Parathyroid adenoma (tissue), 2 donors: ENCODE results near the gene ETFA.

Experiments used
- H2AFZ ChIP-seq: fragments of 300-600 bp; sonication (generic); one replicate; pipeline ENCODE4 v1.7.0; 2017; ENCODE audit warnings: antibody characterized with exemption, mild to moderate bottlenecking
- H3K27ac ChIP-seq: fragments of 300-600 bp; sonication (generic); one replicate; pipeline ENCODE4 v1.7.0; 2017
- H3K27me3 ChIP-seq: fragments of 300-600 bp; sonication (generic); one replicate; pipeline ENCODE4 v1.7.0; 2017; ENCODE audit warnings: low read length; ENCODE audit not compliant: control insufficient read depth, insufficient read depth
- H3K36me3 ChIP-seq: fragments of 300-600 bp; sonication (generic); one replicate; pipeline ENCODE4 v1.7.0; 2017; ENCODE audit warnings: low read length; ENCODE audit not compliant: control insufficient read depth, insufficient read depth
- H3K4me1 ChIP-seq: fragments of 300-600 bp; sonication (generic); one replicate; pipeline ENCODE4 v1.7.0; 2017; ENCODE audit warnings: control low read depth
- H3K4me2 ChIP-seq: fragments of 300-600 bp; sonication (generic); one replicate; pipeline ENCODE4 v1.7.0; 2017; ENCODE audit warnings: low read length
- H3K4me3 ChIP-seq: fragments of 300-600 bp; sonication (generic); one replicate; pipeline ENCODE4 v1.7.0; 2017; ENCODE audit warnings: low read depth, low read length
- H3K79me2 ChIP-seq: fragments of 300-600 bp; sonication (generic); one replicate; pipeline ENCODE4 v1.7.0; 2017; ENCODE audit warnings: control low read depth
- H3K9ac ChIP-seq: fragments of 300-600 bp; sonication (generic); one replicate; pipeline ENCODE4 v1.7.0; 2017; ENCODE audit warnings: mild to moderate bottlenecking
- H3K9me3 ChIP-seq: fragments of 300-600 bp; sonication (generic); one replicate; pipeline ENCODE4 v1.7.0; 2017; ENCODE audit warnings: low read length; ENCODE audit not compliant: control insufficient read depth
- CTCF ChIP-seq: fragments of 300-600 bp; sonication (generic); IDR thresholded peaks from one replicate; pipeline ENCODE4 v1.7.0; 2017; ENCODE audit warnings: antibody characterized with exemption, mild to moderate bottlenecking
- donor health status: primary hyperparathyroidism.

ETFA gene

GRCh38 chr15:76200083-76200465 is 111.2 kb downstream of the ETFA start:
- Histone ChIP-seq H3K36me3 (no peaks in the 10 kb centered on the region), H3K79me2 (no peaks in the 10 kb centered on the region), H3K4me2 (no peak overlapping the region), H3K9me3 (no peaks in the 10 kb centered on the region), H3K27me3 (no peaks in the 10 kb centered on the region), H2AFZ (no peak overlapping the region), H3K4me1 (no peaks in the 10 kb centered on the region), H3K4me3 (no peak overlapping the region), H3K27ac (no peak overlapping the region), H3K9ac (no peak overlapping the region)
- no peak for TF ChIP-seq CTCF

GRCh38 chr15:76199106-76200082 is 111.9 kb downstream of the ETFA start:
- no peaks in the 10 kb centered on the region for H3K27me3 ChIP-seq
- H3K79me2 ChIP-seq, result no peaks in the 10 kb centered on the region
- H3K9me3 ChIP-seq, result no peaks in the 10 kb centered on the region
- no peak overlapping the region for H2AFZ ChIP-seq
- no peak overlapping the region for H3K4me2 ChIP-seq
- H3K4me3 ChIP-seq, result no peak overlapping the region
- H3K4me1 ChIP-seq, result no peaks in the 10 kb centered on the region
- no peak overlapping the region for H3K27ac ChIP-seq
- TF ChIP-seq CTCF, result no peak
- no peaks in the 10 kb centered on the region for H3K36me3 ChIP-seq
- H3K9ac ChIP-seq, result no peak overlapping the region

- Histone ChIP-seq H3K27me3 (no peaks in the 10 kb centered on the region), H3K9ac (no peak overlapping the region), H3K27ac (no peak overlapping the region), H2AFZ (no peak overlapping the region), H3K79me2 (no peaks in the 10 kb centered on the region), H3K9me3 (no peaks in the 10 kb centered on the region), H3K4me3 (no peak overlapping the region), H3K4me1 (no peaks in the 10 kb centered on the region), H3K4me2 (no peak overlapping the region), H3K36me3 (no peaks in the 10 kb centered on the region)
- TF ChIP-seq CTCF, result no peak
These were observed 112.7 kb downstream of the ETFA start for GRCh38 chr15:76198456-76199105.

- no peaks in the 10 kb centered on the region for H3K79me2 ChIP-seq
- no peaks in the 10 kb centered on the region for H3K9me3 ChIP-seq
- no peak overlapping the region for H3K4me2 ChIP-seq
- H3K9ac ChIP-seq, result no peak overlapping the region
- no peak overlapping the region for H2AFZ ChIP-seq
- H3K36me3 ChIP-seq, result no peaks in the 10 kb centered on the region
- H3K4me1 ChIP-seq, result no peaks in the 10 kb centered on the region
- H3K4me3 ChIP-seq, result no peak overlapping the region
- TF ChIP-seq CTCF, result no peak
- H3K27me3 ChIP-seq, result no peaks in the 10 kb centered on the region
- no peak overlapping the region for H3K27ac ChIP-seq
These were observed 113.4 kb downstream of the ETFA start for GRCh38 chr15:76197703-76198455.
